Tibial nerve (tissue), 4 donors: ENCODE results near the gene PDK1.

Source experiments
- EP300 ChIP-seq, 2 donors: sonication (generic); formaldehyde crosslinking; IDR thresholded peaks; one replicate each; pipeline ENCODE4 v1.6.1; 2017; ENCODE audit warnings: antibody characterized with exemption in 2 of 2, mild to moderate bottlenecking in 1 of 2
- POLR2A ChIP-seq, 2 donors: fragments of 450-650 bp; IDR thresholded peaks; one replicate each; pipeline ENCODE4 v1.6.1; 2017; ENCODE audit warnings: antibody characterized with exemption in 2 of 2, mild to moderate bottlenecking in 2 of 2, moderate library complexity in 2 of 2
- TF ChIP-seq, protein P1 (sequence below), 5 experiments: fragments of 200-600 bp in 3 of 5; fragments of 450-650 bp in 2 of 5; sonication (generic) in 3 of 5; IDR thresholded peaks; one replicate each; pipeline ENCODE4 v1.5.1; 2016 to 2019; ENCODE audit warnings: antibody characterized with exemption in 5 of 5, mild to moderate bottlenecking in 3 of 5, moderate library complexity in 2 of 5

DNA sequence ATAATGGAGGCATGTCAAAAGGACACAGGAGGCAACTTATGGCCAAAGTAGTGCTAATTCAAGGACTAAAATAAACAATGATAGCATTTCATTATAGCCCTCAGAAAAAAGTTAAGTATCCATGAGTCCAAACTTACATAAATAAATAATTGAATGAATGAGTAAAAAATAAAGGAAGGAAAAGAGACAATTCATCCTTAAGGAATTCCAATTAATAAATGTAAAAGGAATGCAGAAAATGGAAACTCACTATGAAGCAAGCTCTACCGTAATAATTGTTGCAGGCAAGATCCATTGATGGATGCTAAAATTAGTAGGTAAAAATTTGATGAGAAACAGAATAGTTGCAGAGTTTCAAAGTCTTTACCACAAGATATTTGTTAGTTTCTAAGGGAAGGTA lies 91.5 kb downstream of the PDK1 start:
- TF ChIP-seq, protein P1, sequence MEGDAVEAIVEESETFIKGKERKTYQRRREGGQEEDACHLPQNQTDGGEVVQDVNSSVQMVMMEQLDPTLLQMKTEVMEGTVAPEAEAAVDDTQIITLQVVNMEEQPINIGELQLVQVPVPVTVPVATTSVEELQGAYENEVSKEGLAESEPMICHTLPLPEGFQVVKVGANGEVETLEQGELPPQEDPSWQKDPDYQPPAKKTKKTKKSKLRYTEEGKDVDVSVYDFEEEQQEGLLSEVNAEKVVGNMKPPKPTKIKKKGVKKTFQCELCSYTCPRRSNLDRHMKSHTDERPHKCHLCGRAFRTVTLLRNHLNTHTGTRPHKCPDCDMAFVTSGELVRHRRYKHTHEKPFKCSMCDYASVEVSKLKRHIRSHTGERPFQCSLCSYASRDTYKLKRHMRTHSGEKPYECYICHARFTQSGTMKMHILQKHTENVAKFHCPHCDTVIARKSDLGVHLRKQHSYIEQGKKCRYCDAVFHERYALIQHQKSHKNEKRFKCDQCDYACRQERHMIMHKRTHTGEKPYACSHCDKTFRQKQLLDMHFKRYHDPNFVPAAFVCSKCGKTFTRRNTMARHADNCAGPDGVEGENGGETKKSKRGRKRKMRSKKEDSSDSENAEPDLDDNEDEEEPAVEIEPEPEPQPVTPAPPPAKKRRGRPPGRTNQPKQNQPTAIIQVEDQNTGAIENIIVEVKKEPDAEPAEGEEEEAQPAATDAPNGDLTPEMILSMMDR (IDR thresholded peaks at IDR 0.05), result no peak
- TF ChIP-seq POLR2A (IDR thresholded peaks at IDR 0.05) (no peak), EP300 (IDR thresholded peaks at IDR 0.05) (no peak)
